Caki2 (cell line): ENCODE results near the gene LONP1. TPM values are rescaled to one million over a fixed set of nuclear protein-coding genes. Genes with fewer than 3 reads are reported as not detected.
A peak's percentile ranks its signal among the peaks of the same experiment; 100 is the strongest.
"Not testable (repeated sequence)": the region's sequence is repeated elsewhere in the genome, so short reads cannot be mapped to it uniquely, and the experiment has no call there.

ENCODE experiments used
- DNase-seq: peaks from one replicate; pipeline ENCODE4 v3.0.0-alpha.2; 2015; ENCODE audit warnings: low read depth
- in situ Hi-C: cut with HindIII; loops from 2 replicates; pipeline ENCODE4 v1.10.0; 2016; ENCODE audit warnings: low sequenced_read_pairs, low pct_unique_long_range_greater_than_20kb, mixed read lengths
- total RNA-seq: library from RNA; depleted of rRNA; stranded (reverse); fragments of >200 nt; shearing (Covaris generic); gene quantifications from 2 replicates; pipeline ENCODE4 v1.2.3, GENCODE V29; 2014; ENCODE audit warnings: low replicate concordance

The LONP1 gene
- total RNA-seq, 1 experiment from 2014 or later, result 213 TPM

DNA sequence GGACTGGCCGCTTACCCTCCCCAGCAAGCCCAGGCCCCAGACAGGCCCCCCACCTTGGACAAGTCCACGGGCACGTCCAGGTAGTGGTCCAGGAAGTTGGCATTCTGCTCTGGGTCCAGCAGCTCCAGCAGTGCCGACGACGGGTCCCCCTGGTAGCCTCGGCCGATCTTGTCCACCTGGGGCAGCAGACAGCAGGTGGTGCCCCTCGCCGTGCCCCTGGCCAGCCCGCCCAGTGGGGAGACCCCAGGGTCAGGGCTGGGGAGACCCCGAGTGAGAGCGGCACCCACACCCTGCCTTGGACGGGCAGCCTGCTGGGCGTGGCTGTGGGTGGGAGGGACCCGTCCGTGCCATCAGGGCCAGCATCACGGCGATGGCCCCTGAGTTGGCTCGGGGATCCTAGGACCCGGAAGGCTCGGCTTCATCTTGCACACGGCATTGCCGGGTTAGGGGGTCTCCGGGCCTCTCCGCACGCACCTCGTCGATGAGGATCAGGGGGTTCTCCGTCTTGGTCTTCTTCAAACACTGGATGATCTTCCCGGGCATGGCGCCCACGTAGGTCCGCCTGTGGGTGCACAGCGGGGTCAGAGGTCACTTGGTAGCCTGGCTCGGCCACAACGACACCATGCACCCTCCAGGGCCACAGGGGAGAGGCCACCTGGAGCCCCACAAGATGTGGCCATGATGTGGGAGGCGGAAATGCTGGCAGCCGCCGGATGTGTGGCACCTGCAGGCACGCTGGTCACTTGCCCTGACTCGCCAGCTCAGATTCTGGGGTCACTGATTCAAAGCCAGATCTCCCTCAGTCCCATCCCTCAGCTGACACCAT, 23.5 kb downstream of the LONP1 start:
- in situ Hi-C loops, result no loop called here
- no peak for DNase-seq

DNA sequence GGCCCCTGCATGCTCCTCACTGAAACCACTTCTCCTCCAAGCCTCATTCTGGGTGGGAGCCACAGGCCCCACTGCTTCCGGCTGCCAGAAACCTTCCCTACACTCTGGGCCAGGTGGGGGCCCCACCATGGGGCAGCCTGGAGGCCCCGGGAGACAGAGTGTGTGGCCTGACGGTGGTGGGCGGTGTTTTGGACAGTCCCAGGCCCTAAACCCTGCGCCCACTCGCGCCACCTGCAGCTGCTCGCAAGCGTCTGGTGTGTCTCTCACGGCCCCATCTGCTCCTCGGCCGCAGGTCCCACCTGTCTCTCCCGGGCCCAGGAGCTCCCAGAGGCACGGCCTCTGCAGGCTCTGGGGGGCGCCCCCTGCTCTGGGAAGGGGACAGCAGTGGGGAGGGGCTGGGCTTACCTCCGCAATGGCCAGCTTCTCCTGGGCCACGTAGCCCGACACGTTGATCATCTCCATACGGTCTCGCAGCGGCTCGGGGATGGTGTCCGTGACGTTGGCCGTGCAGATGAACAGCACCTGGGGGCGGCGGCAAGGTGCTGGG, 24.2 kb downstream of the LONP1 start:
- in situ Hi-C loops, result no loop called here
- no peak for DNase-seq

DNA sequence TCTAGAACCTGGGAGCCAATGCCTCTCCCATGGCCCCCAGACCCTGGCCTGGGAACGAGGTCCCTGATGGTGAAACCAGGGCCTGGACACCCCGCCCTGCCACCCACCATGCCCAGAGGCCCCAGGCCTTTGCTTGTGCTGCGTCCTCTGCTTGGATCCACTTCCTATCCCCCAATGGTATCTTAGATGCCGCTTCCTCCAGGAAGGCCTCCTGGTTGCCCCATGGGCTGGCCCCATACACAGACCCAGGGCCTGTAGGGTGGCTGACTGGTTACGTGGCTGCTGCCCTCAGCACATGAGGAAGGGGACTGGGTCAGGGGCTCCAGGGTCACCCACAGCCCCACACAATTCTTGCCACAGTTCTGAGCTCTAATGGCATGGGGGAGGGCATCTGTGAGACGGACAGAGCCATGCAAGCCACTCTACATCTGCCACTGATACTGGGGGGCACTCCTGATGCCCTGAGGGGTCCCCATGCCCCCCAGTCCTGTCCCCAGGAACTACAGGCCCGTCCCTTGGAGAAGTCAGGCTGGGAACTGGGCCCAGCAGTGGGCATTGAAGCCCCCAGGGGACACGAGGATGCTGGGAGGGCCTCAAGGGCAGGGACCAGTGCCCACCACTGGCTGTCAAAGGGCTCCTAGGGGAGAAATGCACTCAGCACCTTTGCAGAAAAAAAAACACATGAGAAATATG, 24.8 kb downstream of the LONP1 start:
- DNase-seq, result no peak
- in situ Hi-C loops, result no loop called here

DNA sequence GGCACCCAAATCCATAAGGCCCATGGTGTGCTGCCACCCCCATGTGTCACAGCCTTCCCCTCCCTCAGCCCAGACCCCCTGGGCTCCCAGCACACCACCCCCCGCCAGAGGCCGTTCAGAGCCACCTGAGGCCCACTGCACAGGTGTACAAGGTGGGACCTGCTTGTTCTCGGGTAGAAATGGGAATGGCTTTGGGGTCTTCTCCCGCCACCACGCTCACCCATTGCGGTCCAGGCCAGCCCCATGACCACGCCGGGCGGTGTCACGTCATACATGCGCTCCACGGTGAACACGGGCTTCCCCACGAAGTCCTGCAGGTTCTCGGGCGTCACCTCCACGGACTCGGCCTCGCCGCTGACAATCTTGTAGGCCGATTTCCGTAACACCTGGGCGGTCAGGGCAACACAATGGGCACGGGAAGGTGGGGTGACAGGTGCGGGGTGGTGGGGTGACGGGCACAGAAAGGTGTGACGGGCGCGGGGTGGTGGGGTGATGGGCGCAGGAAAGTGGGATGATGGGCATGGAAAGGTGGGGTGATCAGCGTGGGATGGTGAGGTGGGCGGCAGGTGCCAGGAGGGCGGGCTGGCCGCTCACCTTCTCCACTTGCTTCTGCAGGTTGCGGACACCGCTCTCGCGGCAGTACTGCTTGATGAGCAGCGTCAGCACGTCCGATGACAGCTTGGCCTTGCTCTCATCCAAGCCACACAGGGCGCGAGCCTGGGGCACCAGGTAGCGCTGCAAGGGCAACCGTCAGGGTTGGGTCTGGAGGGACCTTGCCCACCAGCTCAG, 25.6 kb downstream of the LONP1 start:
- in situ Hi-C loops, result no loop called here
- no peak for DNase-seq

DNA sequence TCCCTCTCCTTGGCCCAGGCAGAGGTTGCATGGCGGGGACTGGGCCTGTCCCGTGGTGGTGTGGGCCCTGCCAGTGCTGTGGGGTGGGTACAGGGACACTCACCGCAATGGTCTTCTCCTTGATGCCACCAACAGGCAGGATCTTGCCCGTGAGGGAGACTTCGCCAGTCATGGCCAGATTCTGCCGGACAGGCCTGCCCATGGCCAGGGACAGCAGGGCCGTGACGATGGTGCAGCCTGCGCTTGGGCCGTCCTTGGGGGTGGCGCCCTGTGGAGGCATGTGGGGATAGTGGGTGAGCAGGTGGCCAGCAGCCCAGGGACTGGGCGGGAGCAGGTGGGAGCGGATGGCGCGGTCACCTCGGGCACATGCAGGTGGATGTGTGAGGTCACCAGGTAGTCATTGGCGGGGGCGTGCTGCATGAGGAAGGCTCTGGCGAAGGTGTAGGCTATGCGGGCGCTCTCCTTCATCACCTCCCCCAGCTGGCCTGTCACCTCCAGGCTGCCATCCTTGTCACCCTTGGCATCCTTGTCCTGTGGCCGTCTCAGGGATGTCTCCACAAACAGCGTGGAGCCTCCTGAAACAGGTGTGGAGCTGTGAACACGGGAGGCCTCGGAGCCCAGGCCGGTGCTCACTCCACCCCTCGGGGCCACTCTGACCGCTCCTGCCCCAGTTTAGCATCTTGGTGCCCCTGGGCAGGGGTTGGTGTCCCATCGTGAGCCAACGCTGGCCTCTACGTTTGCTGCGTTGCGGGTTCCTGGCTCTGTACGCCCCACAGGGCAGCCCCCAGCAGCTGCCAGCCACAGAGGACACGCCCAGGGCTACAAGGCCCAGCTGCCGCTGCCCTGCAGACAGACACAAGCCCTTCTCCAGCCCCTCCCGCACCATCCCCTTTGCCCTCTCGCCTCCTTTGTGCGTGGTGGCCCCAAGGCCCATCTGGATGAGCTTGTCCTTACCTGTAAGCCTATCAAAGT, 26.5 kb downstream of the LONP1 start:
- DNase-seq, result no peak
- in situ Hi-C loops, result no loop called here

DNA sequence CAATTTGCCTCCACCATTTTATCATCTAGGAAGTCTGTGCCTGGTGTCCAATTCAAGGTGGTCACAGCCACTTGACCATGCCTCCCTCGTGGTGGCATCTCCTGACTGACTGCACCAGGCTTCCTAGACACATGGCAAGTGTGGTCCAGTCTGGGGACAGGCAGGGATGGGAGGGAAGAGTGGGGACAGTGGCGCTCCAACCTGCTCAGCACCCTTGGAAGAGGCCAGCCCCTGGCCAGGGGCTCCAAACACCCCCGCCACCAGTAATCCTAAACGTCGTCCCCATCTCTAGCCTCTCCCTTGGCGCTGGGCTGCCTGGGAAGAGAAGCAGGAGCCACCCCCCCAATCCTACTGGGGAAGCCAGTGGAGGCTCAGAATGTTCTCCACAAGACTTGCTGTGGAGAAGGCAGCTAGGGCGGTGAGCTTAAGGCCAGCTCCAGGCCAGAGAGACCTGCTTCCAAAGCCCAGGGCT, 27.2 kb downstream of the LONP1 start:
- DNase-seq, result no peak
- in situ Hi-C loops, result no loop called here

DNA sequence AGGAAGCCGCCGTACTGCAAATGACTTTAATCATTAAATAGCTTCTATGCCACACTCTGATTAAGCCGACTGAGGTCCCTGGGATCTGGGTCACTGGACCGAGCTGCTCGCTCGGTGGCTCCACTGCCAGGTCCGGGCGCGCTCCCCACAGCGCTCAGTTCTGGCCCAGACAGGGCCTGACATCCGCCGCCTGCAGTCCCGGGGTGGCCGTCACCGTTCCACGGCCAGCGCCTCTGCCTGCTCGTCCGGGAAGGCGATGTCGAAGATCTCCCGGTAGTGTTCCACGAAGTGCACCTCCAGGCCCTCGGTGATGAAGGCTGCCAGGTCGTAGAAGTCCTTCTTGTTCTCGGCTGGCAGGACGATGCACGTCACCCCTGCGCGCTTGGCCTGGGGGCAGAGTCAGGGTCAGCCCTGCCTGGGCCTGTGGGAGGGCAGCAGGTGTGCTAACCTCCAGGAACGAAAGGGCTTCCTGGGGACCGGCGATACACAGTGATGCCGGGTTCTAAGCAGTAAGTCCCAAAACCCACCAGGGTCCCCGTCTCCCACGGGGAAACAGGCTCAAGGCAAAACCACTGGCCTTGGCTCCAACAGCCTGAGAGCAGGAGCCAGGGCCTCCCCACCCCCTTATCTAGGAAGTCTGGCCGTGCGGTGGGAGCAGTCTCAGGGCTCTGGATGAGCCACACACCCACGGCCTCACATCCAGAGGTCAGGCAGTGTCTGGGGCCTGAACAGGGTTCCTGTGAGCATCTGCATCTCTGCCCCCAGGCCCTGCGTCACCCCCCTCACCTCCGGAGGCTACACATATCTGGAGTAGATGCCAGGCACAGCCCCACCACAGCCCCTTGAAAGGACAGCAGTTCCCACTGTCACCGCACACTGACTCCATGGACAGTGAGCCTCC, 27.9 kb downstream of the LONP1 start:
- in situ Hi-C loops, result no loop called here
- no peak for DNase-seq

DNA sequence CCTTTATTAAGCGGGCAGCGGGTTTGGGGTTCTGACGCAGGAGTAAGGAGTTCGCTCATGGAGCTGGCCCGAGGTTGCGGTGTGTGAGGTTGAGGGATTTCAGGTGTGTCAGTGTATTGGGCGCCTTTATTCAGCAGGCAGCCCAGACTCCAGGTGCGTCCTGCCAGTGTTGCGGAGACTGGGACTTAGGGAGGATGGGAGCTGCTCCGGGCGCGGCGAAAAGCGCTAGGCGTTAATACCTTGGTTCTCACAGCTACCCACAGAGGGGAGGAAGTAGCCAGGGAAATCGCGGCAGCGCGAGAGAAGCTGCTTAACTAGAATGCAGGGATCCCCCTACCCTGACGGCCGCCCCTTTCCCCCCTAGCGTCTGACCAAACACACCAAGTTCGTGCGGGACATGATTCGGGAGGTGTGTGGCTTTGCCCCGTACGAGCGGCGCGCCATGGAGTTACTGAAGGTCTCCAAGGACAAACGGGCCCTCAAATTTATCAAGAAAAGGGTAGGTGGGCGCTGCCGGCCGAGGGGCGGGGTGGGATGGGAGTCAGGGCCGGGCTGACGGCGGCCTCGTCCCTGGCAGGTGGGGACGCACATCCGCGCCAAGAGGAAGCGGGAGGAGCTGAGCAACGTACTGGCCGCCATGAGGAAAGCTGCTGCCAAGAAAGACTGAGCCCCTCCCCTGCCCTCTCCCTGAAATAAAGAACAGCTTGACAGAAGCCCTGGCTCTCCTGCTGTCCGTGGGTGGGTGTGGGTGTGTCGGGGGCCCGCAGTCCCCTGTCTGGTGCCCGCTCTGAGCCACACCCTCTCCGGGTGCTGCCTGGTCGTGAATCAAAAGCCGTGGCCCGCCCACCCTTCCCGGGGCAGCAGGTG, 28.8 kb downstream of the LONP1 start:
- DNase-seq, result peak; percentile 73
- in situ Hi-C loops, result no loop called here

DNA sequence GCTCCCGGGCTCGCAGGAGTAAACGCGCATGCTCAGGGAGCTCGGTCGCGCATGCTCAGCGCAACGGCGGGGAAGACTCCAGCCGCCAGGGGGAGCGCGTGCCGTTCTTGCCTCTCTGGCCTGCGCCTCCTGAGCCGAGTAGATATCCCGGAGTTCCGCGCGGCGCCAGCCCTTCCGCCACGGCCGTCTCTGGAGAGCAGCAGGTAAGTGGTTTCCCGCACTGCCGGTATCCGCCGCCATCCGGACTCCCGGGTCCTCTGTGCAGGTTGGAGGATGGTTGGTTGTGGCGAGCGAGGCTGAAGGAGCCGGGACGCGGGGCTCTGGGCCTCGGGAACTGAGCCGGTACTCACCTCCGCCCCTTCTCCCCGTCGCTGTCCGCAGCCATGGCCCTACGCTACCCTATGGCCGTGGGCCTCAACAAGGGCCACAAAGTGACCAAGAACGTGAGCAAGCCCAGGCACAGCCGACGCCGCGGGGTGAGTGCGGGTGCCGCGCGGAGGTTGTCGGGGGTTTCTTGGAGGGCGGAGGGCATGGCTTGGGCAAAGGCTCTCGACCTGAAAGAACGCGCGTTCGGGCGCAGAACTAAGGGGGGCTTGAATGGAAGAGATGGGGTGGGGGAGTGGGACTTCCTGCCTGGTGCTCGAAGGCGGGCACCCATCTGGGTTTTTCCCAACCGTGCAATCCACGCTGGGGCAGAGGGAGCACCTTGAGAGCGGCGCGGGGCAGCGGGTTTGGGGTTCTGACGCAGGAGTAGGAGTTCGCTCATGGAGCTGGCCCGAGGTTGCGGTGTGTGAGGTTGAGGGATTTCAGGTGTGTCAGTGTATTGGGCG, 29.6 kb downstream of the LONP1 start, which contains the start of gene RPL36:
RPL36 (plus strand) TSS at position 171 of the 830 bp plus-strand sequence; CDS start at position 384, 213 bp downstream.
- DNase-seq, result peak; percentile 97
- in situ Hi-C loops, result no loop called here

DNA sequence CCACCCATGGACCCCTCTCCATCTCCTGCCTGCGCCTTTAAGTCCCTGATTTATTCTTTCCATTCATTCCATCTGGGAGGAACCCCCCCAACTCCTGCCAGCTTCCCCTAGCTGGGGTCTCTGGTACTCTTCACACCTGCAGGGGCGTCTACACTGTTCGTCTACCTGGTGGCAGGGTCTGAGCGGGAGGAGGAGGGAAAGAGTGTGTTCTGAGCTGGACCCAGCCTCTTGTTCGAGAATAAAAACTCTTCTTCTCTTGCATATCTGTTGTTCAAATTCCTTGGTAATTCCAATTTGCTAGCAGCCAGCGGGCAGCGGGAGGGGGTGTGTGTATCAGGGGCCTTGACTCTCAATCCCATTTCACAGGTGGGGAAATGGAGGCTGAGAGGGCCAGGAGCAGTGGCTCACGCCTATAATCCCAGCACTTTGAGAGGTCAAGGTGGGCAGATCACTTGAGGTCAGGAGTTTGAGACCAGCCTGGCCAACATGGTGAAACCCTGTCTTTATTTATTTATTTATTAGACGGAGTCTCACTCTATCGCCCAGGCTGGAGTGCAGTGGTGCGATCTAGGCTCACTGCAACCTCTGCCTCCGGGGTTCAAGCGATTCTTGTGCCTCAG, 31.6 kb downstream of the LONP1 start:
- DNase-seq, in situ Hi-C loops: not testable (repeated sequence)

DNA sequence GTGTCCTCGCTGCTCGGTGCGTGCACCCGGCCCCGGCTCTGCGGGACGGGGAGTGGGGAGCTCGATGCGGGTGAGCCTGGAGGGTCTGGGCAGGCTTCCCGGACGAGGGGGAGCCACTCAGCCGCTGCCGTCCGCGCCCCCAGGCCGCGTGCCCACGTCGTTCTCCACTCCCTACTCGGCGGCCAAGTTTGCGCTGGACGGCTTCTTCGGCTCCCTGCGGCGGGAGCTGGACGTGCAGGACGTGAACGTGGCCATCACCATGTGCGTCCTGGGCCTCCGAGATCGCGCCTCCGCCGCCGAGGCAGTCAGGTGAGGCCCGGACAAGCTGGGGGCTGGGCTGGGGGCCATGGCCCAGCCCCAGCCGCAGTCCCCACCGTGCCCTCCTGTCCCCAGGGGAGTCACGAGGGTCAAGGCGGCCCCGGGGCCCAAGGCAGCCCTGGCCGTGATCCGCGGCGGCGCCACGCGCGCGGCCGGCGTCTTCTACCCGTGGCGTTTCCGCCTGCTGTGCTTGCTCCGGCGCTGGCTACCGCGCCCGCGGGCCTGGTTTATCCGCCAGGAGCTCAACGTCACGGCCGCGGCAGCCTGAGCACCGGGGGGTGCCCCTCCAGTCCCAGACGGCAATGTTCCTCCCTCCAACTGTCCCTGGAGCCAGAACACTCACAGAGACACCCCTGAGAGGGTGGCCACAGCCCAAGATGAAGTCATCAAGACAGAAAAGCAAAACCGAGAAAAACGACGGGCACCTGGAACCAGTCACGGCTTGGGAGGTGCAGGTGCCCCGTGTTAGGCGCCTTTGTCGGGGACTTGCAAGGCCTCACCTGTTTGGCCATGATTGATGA, 32.4 kb downstream of the LONP1 start:
- DNase-seq, result no peak
- in situ Hi-C loops, result no loop called here

DNA sequence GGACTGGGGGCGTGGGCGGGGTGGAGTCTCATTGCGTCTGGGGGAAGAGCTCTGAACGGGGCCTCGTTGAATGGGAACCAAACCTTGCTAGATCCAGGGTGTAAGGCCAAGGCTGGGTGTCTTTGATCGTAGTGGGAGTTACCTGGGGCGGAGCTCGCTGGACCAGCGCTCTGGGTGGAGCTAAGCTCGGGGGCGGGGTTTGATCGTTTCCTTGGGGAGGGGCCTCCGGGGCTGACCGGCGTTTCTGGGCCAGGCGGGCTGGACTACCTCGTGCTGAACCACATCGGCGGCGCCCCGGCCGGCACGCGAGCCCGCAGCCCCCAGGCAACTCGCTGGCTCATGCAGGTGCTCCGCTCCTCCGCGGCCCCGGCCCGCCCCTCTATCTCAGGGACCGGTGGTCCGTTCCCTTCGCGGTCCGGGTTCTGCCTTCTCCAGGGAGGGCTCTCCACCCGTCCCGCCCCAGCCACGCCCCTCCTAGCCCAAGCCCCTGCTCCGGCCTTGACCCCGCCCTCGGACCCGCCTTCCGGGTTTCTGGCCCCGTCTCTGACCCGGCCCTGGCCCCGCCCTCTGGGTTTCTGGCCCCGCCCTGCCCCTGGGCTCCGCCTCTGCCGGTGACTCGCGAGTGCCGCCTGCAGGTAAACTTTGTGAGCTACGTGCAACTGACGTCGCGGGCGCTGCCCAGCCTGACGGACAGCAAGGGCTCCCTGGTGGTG, 33.1 kb downstream of the LONP1 start:
- peak; percentile 96 for DNase-seq

DNA sequence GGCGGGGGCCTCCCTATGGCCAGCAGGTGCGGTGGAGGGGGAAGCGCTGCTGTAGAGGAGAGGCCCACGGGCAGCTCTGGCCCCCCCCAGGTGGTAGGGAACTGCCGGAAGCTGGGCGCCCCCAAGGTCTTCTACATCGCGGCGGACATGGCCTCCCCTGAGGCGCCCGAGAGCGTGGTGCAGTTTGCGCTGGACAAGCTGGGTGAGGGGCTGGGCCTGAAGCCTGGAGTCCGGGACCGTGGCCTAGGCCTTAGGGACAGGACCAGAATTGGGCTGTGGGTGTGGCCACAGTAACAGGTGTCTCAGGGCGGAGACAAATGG, 33.7 kb downstream of the LONP1 start:
- in situ Hi-C loops, result no loop called here
- DNase-seq, result no peak

More for the DNA sequence above, 33.1 kb downstream of the LONP1 start:
- in situ Hi-C loops, result no loop called here
